ENCODE results near the gene UROS. TPM values are rescaled to one million over a fixed set of nuclear protein-coding genes. Genes with fewer than 3 reads are reported as not detected.

Gene UROS
- total RNA-seq, 4 donors from 2014 or later, result 28.8 to 55.7 (median 44.6) TPM

DNA sequence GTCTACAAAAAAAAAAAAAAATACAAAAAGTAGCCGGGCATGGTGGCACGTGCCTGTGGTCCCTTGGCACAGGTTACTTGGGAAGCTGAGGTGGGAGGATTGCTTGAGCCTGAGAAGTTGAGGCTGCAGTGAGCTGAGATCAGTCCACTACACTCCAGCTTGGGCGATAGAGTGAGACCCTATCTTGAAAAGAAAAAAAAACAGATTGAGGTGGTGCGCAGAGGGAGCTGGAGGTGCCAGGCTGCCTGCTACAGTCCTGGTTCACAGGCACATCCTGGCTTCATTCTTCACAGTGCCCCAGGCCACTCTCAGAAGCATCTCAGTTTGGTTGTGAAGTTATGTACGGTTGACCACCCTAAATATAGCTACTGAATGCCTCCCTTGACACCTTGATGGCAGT lies 52.2 kb downstream of the UROS start:
- Histone ChIP-seq H3K4me1 (peaks cover 0 to 11% (median 0%) of the 10 kb centered on the region in 4 donors), H3K27ac (no peak overlapping the region), H3K36me3 (peaks cover 0 to 28% (median 0%) of the 10 kb centered on the region in 3 donors), H3K27me3 (peaks cover 0 to 3% of the 10 kb centered on the region in 2 donors), H3K9me3 (no peaks in the 10 kb centered on the region), H3K4me3 (no peak overlapping the region)
- TF ChIP-seq POLR2A (IDR thresholded peaks at IDR 0.05) (no peak), EP300 (IDR thresholded peaks at IDR 0.05) (no peak)
- TF ChIP-seq, protein P1, sequence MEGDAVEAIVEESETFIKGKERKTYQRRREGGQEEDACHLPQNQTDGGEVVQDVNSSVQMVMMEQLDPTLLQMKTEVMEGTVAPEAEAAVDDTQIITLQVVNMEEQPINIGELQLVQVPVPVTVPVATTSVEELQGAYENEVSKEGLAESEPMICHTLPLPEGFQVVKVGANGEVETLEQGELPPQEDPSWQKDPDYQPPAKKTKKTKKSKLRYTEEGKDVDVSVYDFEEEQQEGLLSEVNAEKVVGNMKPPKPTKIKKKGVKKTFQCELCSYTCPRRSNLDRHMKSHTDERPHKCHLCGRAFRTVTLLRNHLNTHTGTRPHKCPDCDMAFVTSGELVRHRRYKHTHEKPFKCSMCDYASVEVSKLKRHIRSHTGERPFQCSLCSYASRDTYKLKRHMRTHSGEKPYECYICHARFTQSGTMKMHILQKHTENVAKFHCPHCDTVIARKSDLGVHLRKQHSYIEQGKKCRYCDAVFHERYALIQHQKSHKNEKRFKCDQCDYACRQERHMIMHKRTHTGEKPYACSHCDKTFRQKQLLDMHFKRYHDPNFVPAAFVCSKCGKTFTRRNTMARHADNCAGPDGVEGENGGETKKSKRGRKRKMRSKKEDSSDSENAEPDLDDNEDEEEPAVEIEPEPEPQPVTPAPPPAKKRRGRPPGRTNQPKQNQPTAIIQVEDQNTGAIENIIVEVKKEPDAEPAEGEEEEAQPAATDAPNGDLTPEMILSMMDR (IDR thresholded peaks at IDR 0.05), result no peak
- DNase-seq (ENCODE audit: low spot score in 2 of 2), result no peak
- 84 to 86% methylated on average over 5 of the region's 5 CpGs for WGBS, 2 donors

DNA sequence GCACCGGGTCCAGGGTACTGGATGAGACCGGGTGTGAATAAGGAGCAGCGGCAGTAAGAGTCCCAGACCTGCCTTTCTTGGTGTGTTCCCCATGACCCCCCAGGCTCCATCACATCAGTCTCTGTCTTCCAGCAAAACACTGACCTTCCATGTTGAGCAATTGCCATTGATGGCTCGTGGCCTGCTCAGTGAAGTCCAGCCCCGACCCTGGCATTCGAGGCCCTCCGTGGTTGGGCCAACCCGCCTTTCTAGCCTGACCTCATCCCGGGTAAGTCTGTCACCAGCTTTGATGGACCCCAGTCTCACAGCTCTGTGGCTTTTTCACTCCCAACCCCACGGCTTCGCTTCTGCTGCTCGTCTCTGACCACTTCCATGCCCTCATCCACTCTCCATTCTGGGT lies 53.9 kb downstream of the UROS start:
- H3K27me3 ChIP-seq, result no peaks in the 10 kb centered on the region
- H3K9me3 ChIP-seq, result no peaks in the 10 kb centered on the region
- WGBS, 2 donors, result 89 to 90% methylated on average over 12 of the region's 12 CpGs
- no peak overlapping the region for H3K4me3 ChIP-seq
- H3K4me1 ChIP-seq, result peaks cover 0 to 11% (median 0%) of the 10 kb centered on the region in 4 donors
- DNase-seq (ENCODE audit: low spot score in 2 of 2), result no peak
- no peak overlapping the region for H3K27ac ChIP-seq
- H3K36me3 ChIP-seq, result peaks cover 5 to 45% (median 8%) of the 10 kb centered on the region in 3 donors
- TF ChIP-seq POLR2A (IDR thresholded peaks at IDR 0.05) (no peak), EP300 (IDR thresholded peaks at IDR 0.05) (no peak)
- TF ChIP-seq, protein P1 (IDR thresholded peaks at IDR 0.05), result no peak

DNA sequence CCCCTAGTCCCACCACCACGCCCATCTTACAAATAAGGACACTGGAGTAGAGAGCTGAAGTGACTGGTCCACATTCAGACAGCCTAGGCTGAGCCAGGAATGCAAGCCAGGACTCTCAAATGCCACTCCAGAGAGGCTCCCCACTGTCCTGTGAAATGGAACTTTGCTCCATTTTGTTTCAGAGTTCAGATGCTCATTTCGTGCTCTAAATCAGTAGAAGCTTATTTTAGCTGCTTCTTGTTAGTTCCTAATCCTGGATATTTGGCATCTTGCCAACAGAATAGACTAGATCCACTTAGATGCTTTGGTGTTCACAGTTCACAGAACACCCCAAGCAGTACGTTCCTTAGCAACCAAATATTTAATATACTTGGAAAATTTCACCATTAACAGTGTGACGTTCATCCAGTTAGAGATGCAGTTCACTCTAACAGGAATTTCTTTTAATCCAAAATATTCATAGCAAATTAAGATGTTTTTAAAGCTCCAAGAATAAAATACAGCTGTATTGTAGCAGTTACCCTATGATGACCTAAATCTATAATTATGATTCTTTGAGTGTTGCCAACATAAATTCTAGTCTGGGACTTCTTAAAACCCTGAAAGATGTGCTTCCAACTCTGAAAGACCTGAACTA lies 54.7 kb downstream of the UROS start:
- peak overlapping the region in 1 of 4 donors; percentile 35 for H3K27ac ChIP-seq
- no peaks in the 10 kb centered on the region for H3K9me3 ChIP-seq
- 36 to 45% methylated on average over 4 of the region's 4 CpGs for WGBS, 2 donors
- no peak overlapping the region for H3K4me3 ChIP-seq
- TF ChIP-seq POLR2A (IDR thresholded peaks at IDR 0.05) (no peak), EP300 (IDR thresholded peaks at IDR 0.05) (no peak)
- TF ChIP-seq, protein P1 (IDR thresholded peaks at IDR 0.05), result no peak
- DNase-seq (ENCODE audit: low spot score in 2 of 2), result no peak
- no peaks in the 10 kb centered on the region for H3K27me3 ChIP-seq
- peaks cover 0 to 11% (median 0%) of the 10 kb centered on the region in 4 donors for H3K4me1 ChIP-seq
- H3K36me3 ChIP-seq, result peaks cover 8 to 53% (median 8%) of the 10 kb centered on the region in 3 donors

DNA sequence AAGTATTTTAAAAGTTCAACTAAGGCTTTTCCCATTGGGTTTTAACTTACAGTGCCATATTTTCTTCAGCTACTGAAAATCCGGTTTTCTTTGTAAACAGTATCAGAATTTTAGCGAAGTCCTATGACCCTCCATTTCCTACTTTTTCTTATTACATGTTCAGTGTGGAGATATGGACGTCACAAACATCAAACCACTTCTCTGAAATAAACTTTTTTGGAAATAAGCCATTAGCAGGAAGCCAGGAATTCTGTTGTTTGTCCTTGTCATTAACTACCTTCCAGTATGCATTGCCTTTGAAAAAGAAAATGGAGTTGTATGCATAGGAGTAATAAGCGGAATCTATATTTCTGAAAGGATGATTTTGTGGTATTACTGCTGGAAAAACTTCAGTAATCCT lies 56.5 kb downstream of the UROS start:
- Histone ChIP-seq H3K27me3 (no peaks in the 10 kb centered on the region), H3K36me3 (peaks cover 8 to 71% (median 9%) of the 10 kb centered on the region in 3 donors), H3K4me3 (no peak overlapping the region), H3K27ac (no peak overlapping the region), H3K9me3 (no peaks in the 10 kb centered on the region), H3K4me1 (peaks cover 0 to 11% (median 0%) of the 10 kb centered on the region in 4 donors)
- 78 to 81% methylated on average over 4 of the region's 4 CpGs for WGBS, 2 donors
- no peak for DNase-seq (ENCODE audit: low spot score in 2 of 2)
- TF ChIP-seq POLR2A (IDR thresholded peaks at IDR 0.05) (no peak), EP300 (IDR thresholded peaks at IDR 0.05) (no peak)
- TF ChIP-seq, protein P1 (IDR thresholded peaks at IDR 0.05), result no peak

DNA sequence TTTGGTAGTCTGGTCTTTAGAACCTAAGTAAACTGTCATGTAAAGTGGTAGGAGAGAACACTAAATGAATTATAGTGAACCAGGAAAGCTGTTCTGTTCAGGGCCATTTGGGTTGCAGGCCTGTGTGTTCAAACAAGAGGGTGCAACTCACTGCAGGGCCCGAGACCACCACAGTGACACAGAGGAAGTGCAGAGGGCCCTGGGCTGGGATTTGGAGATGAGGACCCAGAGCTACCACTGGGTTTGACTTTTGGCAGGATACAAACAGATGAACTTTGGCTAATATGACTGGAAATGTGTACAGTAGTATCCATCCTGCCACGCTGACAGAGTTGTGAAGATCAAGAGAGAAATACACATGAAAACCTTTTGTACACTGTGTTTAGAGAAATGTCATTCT lies 57.2 kb downstream of the UROS start:
- 92 to 97% methylated on average over 2 of the region's 2 CpGs for WGBS, 2 donors
- Histone ChIP-seq H3K27ac (no peak overlapping the region), H3K4me3 (no peak overlapping the region), H3K27me3 (no peaks in the 10 kb centered on the region), H3K36me3 (peaks cover 8 to 78% (median 9%) of the 10 kb centered on the region in 3 donors), H3K9me3 (no peaks in the 10 kb centered on the region), H3K4me1 (peaks cover 0 to 11% (median 0%) of the 10 kb centered on the region in 4 donors)
- no peak for TF ChIP-seq POLR2A (IDR thresholded peaks at IDR 0.05)
- DNase-seq (ENCODE audit: low spot score in 2 of 2), result no peak
